Measurements from ENCODE around the gene OR11G2.

Gene OR11G2

GRCh38 chr14:20180486-20180885 is 10.2 kb upstream of the OR11G2 start:
- H3F3A ChIP-seq (ENCODE audit: low read depth), result no peaks in the 10 kb centered on the region
- H3K4me3 ChIP-seq (ENCODE audit: low read length, poor library complexity, severe bottlenecking), result no peak overlapping the region
- no peaks in the 10 kb centered on the region for H3K9me2 ChIP-seq (replicated peaks; ENCODE audit: low read depth, low read length)
- no peaks in the 10 kb centered on the region for H3K4me1 ChIP-seq (ENCODE audit: insufficient read depth, low read length, poor library complexity, severe bottlenecking)
- no peak for TF ChIP-seq CTCF (conservative IDR thresholded peaks at IDR 0.05; ENCODE audit: low read length)
- TF ChIP-seq EZH2phosphoT487 (IDR thresholded peaks at IDR 0.05; ENCODE audit: borderline replicate concordance), result no peak
- H3K36me3 ChIP-seq (ENCODE audit: insufficient read depth, low read length), result no peaks in the 10 kb centered on the region
- H3K9me3 ChIP-seq (ENCODE audit: insufficient read depth, low read depth, low read length), result no peaks in the 10 kb centered on the region
- H3K4me2 ChIP-seq (ENCODE audit: low read depth, low read length, poor library complexity, severe bottlenecking), result no peak overlapping the region
- no peak overlapping the region for H3K9ac ChIP-seq (ENCODE audit: low read depth, low read length, poor library complexity, severe bottlenecking)
- no peaks in the 10 kb centered on the region for H3K79me2 ChIP-seq (ENCODE audit: insufficient read depth, low read length)
- H3K27me3 ChIP-seq (ENCODE audit: insufficient read depth, low read length, poor library complexity, severe bottlenecking), result no peaks in the 10 kb centered on the region
- no peaks in the 10 kb centered on the region for H4K20me1 ChIP-seq (ENCODE audit: insufficient read depth, low read length, poor library complexity, severe bottlenecking)
- H2AFZ ChIP-seq (ENCODE audit: low read length), result no peak overlapping the region

GRCh38 chr14:20184181-20184580 is 6.5 kb upstream of the OR11G2 start:
- H3K9me2 ChIP-seq (replicated peaks; ENCODE audit: low read depth, low read length), result no peaks in the 10 kb centered on the region
- no peak for TF ChIP-seq EZH2phosphoT487 (IDR thresholded peaks at IDR 0.05; ENCODE audit: borderline replicate concordance)
- no peak for TF ChIP-seq CTCF (conservative IDR thresholded peaks at IDR 0.05; ENCODE audit: low read length)
- no peaks in the 10 kb centered on the region for H3K9me3 ChIP-seq (ENCODE audit: insufficient read depth, low read depth, low read length)
- H2AFZ ChIP-seq (ENCODE audit: low read length), result no peak overlapping the region
- H3K4me3 ChIP-seq (ENCODE audit: low read length, poor library complexity, severe bottlenecking), result no peak overlapping the region
- H3K27me3 ChIP-seq (ENCODE audit: insufficient read depth, low read length, poor library complexity, severe bottlenecking), result no peaks in the 10 kb centered on the region
- no peak overlapping the region for H3K4me2 ChIP-seq (ENCODE audit: low read depth, low read length, poor library complexity, severe bottlenecking)
- H4K20me1 ChIP-seq (ENCODE audit: insufficient read depth, low read length, poor library complexity, severe bottlenecking), result no peaks in the 10 kb centered on the region
- no peaks in the 10 kb centered on the region for H3K79me2 ChIP-seq (ENCODE audit: insufficient read depth, low read length)
- no peaks in the 10 kb centered on the region for H3F3A ChIP-seq (ENCODE audit: low read depth)
- no peaks in the 10 kb centered on the region for H3K4me1 ChIP-seq (ENCODE audit: insufficient read depth, low read length, poor library complexity, severe bottlenecking)
- H3K36me3 ChIP-seq (ENCODE audit: insufficient read depth, low read length), result no peaks in the 10 kb centered on the region
- H3K9ac ChIP-seq (ENCODE audit: low read depth, low read length, poor library complexity, severe bottlenecking), result no peak overlapping the region

- Histone ChIP-seq H3K27me3 (ENCODE audit: insufficient read depth, low read length, poor library complexity, severe bottlenecking) (no peaks in the 10 kb centered on the region), H3K4me1 (ENCODE audit: insufficient read depth, low read length, poor library complexity, severe bottlenecking) (no peaks in the 10 kb centered on the region), H3K36me3 (ENCODE audit: insufficient read depth, low read length) (no peaks in the 10 kb centered on the region), H4K20me1 (ENCODE audit: insufficient read depth, low read length, poor library complexity, severe bottlenecking) (no peaks in the 10 kb centered on the region), H2AFZ (ENCODE audit: low read length) (no peak overlapping the region), H3K9me3 (ENCODE audit: insufficient read depth, low read depth, low read length) (no peaks in the 10 kb centered on the region), H3K9ac (ENCODE audit: low read depth, low read length, poor library complexity, severe bottlenecking) (no peak overlapping the region), H3K4me3 (ENCODE audit: low read length, poor library complexity, severe bottlenecking) (no peak overlapping the region), H3F3A (ENCODE audit: low read depth) (no peaks in the 10 kb centered on the region), H3K79me2 (ENCODE audit: insufficient read depth, low read length) (no peaks in the 10 kb centered on the region), H3K9me2 (replicated peaks; ENCODE audit: low read depth, low read length) (no peaks in the 10 kb centered on the region), H3K4me2 (ENCODE audit: low read depth, low read length, poor library complexity, severe bottlenecking) (no peak overlapping the region)
- TF ChIP-seq EZH2phosphoT487 (IDR thresholded peaks at IDR 0.05; ENCODE audit: borderline replicate concordance) (no peak), CTCF (conservative IDR thresholded peaks at IDR 0.05; ENCODE audit: low read length) (no peak)
Measured at GRCh38 chr14:20191396-20191795, 700 bp downstream of the OR11G2 start.

All from Loucy (cell line).